K562 (cell line): Measurements from ENCODE around the gene ZMAT2. TPM values are rescaled to one million over a fixed set of nuclear protein-coding genes. Genes with fewer than 3 reads are reported as not detected.

Experiments
- E2F6 ChIP-seq, 2 experiments: IDR thresholded peaks; 2 replicates each; pipeline ENCODE4 v1.6.1; 2011; ENCODE audit warnings: borderline replicate concordance in 1 of 2, control low read depth in 1 of 2, low read depth in 1 of 2, low read length in 1 of 2, mild to moderate bottlenecking in 1 of 2, mixed read lengths in 1 of 2, moderate library complexity in 1 of 2; ENCODE audit not compliant: insufficient read depth in 1 of 2, insufficient read length in 1 of 2, poor library complexity in 1 of 2, severe bottlenecking in 1 of 2; ENCODE audit errors: extremely low read depth in 1 of 2
- HDGF ChIP-seq: fragments of 450-650 bp; IDR thresholded peaks from 2 replicates; pipeline ENCODE4 v1.6.1; 2016
- POLR2AphosphoS2 ChIP-seq: IDR thresholded peaks from 2 replicates; pipeline ENCODE4 v1.6.1; 2012; ENCODE audit warnings: low read length, improper control_type of control experiment
- RBM15 ChIP-seq: fragments of 200-400 bp; formaldehyde crosslinking; IDR thresholded peaks from 2 replicates; pipeline ENCODE4 v1.6.1; 2018; ENCODE audit warnings: mild to moderate bottlenecking, low read length, moderate library complexity; ENCODE audit not compliant: insufficient read depth
- RBM22 ChIP-seq: fragments of 200-400 bp; formaldehyde crosslinking; IDR thresholded peaks from 2 replicates; pipeline ENCODE4 v1.6.1; 2018; ENCODE audit warnings: low read length, low read depth; ENCODE audit not compliant: poor library complexity, severe bottlenecking
- SMARCA5 ChIP-seq: fragments of 450-650 bp; IDR thresholded peaks from 2 replicates; pipeline ENCODE4 v1.6.1; 2016
- SREBF2 ChIP-seq: sonication (generic); formaldehyde crosslinking; IDR thresholded peaks from 2 replicates; pipeline ENCODE4 v1.4.0; 2020; ENCODE audit warnings: mild to moderate bottlenecking, missing genetic modification reagents
- TARDBP ChIP-seq: fragments of 450-650 bp; IDR thresholded peaks from 2 replicates; pipeline ENCODE4 v1.6.1; 2016
- TRIM25 ChIP-seq: fragments of 450-650 bp; IDR thresholded peaks from 2 replicates; pipeline ENCODE4 v1.7.0; 2016; ENCODE audit warnings: borderline replicate concordance
- ZBTB12 ChIP-seq: fragments of 250-450 bp; sonication (Bioruptor Pico); IDR thresholded peaks from 2 replicates; pipeline ENCODE4 v1.4.0; 2020
- ZNF140 ChIP-seq: fragments of 250-450 bp; sonication (Bioruptor Pico); IDR thresholded peaks from 2 replicates; pipeline ENCODE4 v1.8.0; 2021; ENCODE audit warnings: moderate library complexity, mild to moderate bottlenecking, inconsistent platforms
- ZNF324 ChIP-seq: fragments of 250-450 bp; sonication (Bioruptor Pico); IDR thresholded peaks from 2 replicates; pipeline ENCODE4 v1.4.0; 2020; ENCODE audit warnings: mild to moderate bottlenecking
- polyA plus RNA-seq, 8 experiments: library from polyadenylated mRNA; depleted of rRNA in 4 of 8; stranded (reverse) in 5 of 8; unstranded in 3 of 8; fragments of >200 nt; fragmentation: Nextera tagmentation in 2 of 8; fragmentation: Illumina TruSeq in 1 of 8; extraction: Ambion mirVana in 2 of 8; extraction: Trizol in 1 of 8; gene quantifications; 2 replicates each; pipeline versions ENCODE4 v1.2.1 to v1.2.3, GENCODE V29; 2011 to 2014; ENCODE audit warnings: inconsistent platforms in 1 of 8, missing spikeins in 1 of 8
- total RNA-seq, 7 experiments: library from RNA; depleted of rRNA in 6 of 7; stranded (reverse); fragments of >200 nt in 6 of 7; fragmentation: Illumina TruSeq in 2 of 7; extraction: Trizol in 2 of 7; gene quantifications; 2 replicates each; pipeline versions ENCODE4 v1.2.1 to v1.2.3, GENCODE V29; 2011 to 2021; ENCODE audit warnings: low replicate concordance in 1 of 7
- TF ChIP-seq, protein P1 (sequence below): sonication (generic); formaldehyde crosslinking; IDR thresholded peaks from 2 replicates; pipeline ENCODE4 v1.8.0; 2022; ENCODE audit warnings: missing genetic modification reagents, mild to moderate bottlenecking, moderate library complexity, borderline replicate concordance
- TF ChIP-seq, protein P2 (sequence below): fragments of 450-650 bp; IDR thresholded peaks from 2 replicates; pipeline ENCODE4 v1.6.1; 2018; ENCODE audit not compliant: partially characterized antibody
- TF ChIP-seq, protein P3 (sequence below): sonication (generic); formaldehyde crosslinking; IDR thresholded peaks from 2 replicates; pipeline ENCODE4 v1.8.0; 2022; ENCODE audit warnings: missing genetic modification reagents, mild to moderate bottlenecking, borderline replicate concordance

Gene ZMAT2
- total and polyA plus RNA-seq, 9 of the 15 experiments (the other 6 are each of a cell fraction or from before 2014, with no cell fraction given) = 44.2 to 101 (median 69.2) TPM

DNA sequence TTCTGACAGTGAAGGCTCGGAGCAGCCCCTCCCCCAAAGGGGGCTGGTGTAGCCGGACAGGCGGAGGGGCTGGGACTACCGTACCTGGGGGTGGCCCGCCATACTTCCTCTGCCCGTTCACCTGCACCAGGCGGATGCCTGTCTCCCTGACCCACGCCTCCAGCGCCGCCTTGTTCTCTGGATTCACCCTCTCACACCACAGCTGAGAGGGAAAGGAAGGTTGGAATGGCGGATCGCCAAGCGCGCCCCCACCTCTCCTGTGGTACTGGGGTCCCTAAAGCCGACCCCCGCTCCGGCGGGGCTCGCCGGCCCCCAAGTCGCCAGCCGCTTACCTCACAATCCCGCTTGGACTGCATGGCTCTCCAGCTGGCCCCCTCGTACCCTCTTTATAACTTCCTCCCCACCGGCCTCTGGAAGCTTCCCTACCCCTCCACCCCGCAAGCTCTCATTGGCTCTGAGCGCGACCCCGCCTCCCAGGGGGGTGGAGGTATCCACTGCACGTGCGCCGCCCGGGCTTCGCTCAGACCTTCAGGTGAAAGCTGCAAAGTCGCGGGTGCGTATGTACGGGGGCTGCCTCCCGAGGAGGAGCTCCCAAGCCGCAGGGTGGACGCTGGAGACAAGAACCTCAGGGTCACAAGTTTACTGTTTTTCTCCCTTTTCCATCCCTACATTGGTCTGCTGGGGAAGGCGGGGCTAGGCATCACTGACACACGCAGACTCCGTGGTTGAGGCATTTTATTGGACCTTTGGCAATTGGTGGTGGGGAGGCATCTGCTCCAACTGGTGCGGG, 26.9 kb upstream of the ZMAT2 start, which contains the start of gene DND1 (continued):
- TF ChIP-seq, protein P1, sequence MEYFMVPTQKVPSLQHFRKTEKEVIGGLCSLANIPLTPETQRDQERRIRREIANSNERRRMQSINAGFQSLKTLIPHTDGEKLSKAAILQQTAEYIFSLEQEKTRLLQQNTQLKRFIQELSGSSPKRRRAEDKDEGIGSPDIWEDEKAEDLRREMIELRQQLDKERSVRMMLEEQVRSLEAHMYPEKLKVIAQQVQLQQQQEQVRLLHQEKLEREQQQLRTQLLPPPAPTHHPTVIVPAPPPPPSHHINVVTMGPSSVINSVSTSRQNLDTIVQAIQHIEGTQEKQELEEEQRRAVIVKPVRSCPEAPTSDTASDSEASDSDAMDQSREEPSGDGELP (CRISPR knock-in tag) = 0 out of 2 replicates have a peak, but pooled peaks have one; percentile 22
- no peak for TF ChIP-seq SMARCA5
- no peak for TF ChIP-seq ZNF140 (CRISPR knock-in tag)
- no peak for TF ChIP-seq SREBF2
- 0 out of 2 replicates have a peak, but pooled peaks have one; percentile 23 for TF ChIP-seq POLR2AphosphoS2
- TF ChIP-seq TARDBP = no peak
- peak; percentile 78 for TF ChIP-seq RBM22
- TF ChIP-seq E2F6 (IDR thresholded peaks at IDR 0.05; ENCODE audit: borderline replicate concordance in 1 of 2, extremely low read depth in 1 of 2, insufficient read depth in 1 of 2, insufficient read length in 1 of 2, low read depth in 1 of 2, low read length in 1 of 2, poor library complexity in 1 of 2, severe bottlenecking in 1 of 2) = no peak
- no peak for TF ChIP-seq RBM15
- TF ChIP-seq, protein P2, sequence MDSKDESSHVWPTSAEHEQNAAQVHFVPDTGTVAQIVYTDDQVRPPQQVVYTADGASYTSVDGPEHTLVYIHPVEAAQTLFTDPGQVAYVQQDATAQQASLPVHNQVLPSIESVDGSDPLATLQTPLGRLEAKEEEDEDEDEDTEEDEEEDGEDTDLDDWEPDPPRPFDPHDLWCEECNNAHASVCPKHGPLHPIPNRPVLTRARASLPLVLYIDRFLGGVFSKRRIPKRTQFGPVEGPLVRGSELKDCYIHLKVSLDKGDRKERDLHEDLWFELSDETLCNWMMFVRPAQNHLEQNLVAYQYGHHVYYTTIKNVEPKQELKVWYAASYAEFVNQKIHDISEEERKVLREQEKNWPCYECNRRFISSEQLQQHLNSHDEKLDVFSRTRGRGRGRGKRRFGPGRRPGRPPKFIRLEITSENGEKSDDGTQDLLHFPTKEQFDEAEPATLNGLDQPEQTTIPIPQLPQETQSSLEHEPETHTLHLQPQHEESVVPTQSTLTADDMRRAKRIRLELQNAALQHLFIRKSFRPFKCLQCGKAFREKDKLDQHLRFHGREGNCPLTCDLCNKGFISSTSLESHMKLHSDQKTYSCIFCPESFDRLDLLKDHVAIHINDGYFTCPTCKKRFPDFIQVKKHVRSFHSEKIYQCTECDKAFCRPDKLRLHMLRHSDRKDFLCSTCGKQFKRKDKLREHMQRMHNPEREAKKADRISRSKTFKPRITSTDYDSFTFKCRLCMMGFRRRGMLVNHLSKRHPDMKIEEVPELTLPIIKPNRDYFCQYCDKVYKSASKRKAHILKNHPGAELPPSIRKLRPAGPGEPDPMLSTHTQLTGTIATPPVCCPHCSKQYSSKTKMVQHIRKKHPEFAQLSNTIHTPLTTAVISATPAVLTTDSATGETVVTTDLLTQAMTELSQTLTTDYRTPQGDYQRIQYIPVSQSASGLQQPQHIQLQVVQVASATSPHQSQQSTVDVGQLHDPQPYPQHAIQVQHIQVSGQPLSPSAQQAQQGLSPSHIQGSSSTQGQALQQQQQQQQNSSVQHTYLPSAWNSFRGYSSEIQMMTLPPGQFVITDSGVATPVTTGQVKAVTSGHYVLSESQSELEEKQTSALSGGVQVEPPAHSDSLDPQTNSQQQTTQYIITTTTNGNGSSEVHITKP = no peak
- no peak for TF ChIP-seq HDGF
- no peak for TF ChIP-seq ZNF324 (CRISPR knock-in tag)
- TF ChIP-seq, protein P3, sequence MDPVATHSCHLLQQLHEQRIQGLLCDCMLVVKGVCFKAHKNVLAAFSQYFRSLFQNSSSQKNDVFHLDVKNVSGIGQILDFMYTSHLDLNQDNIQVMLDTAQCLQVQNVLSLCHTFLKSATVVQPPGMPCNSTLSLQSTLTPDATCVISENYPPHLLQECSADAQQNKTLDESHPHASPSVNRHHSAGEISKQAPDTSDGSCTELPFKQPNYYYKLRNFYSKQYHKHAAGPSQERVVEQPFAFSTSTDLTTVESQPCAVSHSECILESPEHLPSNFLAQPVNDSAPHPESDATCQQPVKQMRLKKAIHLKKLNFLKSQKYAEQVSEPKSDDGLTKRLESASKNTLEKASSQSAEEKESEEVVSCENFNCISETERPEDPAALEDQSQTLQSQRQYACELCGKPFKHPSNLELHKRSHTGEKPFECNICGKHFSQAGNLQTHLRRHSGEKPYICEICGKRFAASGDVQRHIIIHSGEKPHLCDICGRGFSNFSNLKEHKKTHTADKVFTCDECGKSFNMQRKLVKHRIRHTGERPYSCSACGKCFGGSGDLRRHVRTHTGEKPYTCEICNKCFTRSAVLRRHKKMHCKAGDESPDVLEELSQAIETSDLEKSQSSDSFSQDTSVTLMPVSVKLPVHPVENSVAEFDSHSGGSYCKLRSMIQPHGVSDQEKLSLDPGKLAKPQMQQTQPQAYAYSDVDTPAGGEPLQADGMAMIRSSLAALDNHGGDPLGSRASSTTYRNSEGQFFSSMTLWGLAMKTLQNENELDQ (CRISPR knock-in tag) = no peak
- TF ChIP-seq TRIM25 = no peak
- TF ChIP-seq ZBTB12 (CRISPR knock-in tag) = no peak
